ENCODE data around the gene SNRNP25.
"Not testable (repeated sequence)": the region's sequence is repeated elsewhere in the genome, so short reads cannot be mapped to it uniquely, and the experiment has no call there.

GRCh38 chr16:17062-17765, 36.4 kb upstream of the SNRNP25 start:
- not testable (repeated sequence) for TF ChIP-seq CTCF, EP300, POLR2A (IDR thresholded peaks at IDR 0.05)
